Type B pancreatic cell (in vitro differentiated cells): ENCODE results near the gene PGAM2. TPM values are rescaled to one million over a fixed set of nuclear protein-coding genes. Genes with fewer than 3 reads are reported as not detected.

Experiments used
- DNase-seq: peaks from one replicate; pipeline ENCODE4 v3.0.0; 2021; ENCODE audit warnings: mixed read lengths; ENCODE audit not compliant: unreplicated experiment; ENCODE audit errors: extremely low spot score
- H3K27ac Mint-ChIP-seq: 2 replicates; pipeline ENCODE4 v1.8.0; 2021; ENCODE audit warnings: mild to moderate bottlenecking, mixed read lengths
- H3K27me3 Mint-ChIP-seq: 2 replicates; pipeline ENCODE4 v1.8.0; 2021; ENCODE audit warnings: mixed read lengths
- H3K36me3 Mint-ChIP-seq: 2 replicates; pipeline ENCODE4 v1.8.0; 2021; ENCODE audit warnings: mixed read lengths
- H3K4me1 Mint-ChIP-seq: one replicate; pipeline ENCODE4 v1.8.0; 2021; ENCODE audit warnings: mixed read lengths; ENCODE audit not compliant: unreplicated experiment
- H3K4me3 Mint-ChIP-seq: 2 replicates; pipeline ENCODE4 v1.8.0; 2021; ENCODE audit warnings: mild to moderate bottlenecking, mixed read lengths
- H3K9me3 Mint-ChIP-seq: 2 replicates; pipeline ENCODE4 v1.8.0; 2021; ENCODE audit warnings: mixed read lengths
- CTCF ChIP-seq: fragments of 200-600 bp; sonication (generic); conservative IDR thresholded peaks from 2 replicates; pipeline ENCODE4 v1.5.0; 2021; ENCODE audit warnings: antibody characterized with exemption, mild to moderate bottlenecking
- long read RNA-seq: library from polyadenylated mRNA; unstranded; transcript quantifications from one replicate; pipeline ENCODE4 v2.0.0, GENCODE V29; 2020
- total RNA-seq: library from RNA; stranded (reverse); gene quantifications from 2 replicates; pipeline ENCODE4 v1.2.1, GENCODE V29; 2021; ENCODE audit warnings: low replicate concordance

The PGAM2 gene
- 0.57 and 0.72 TPM in 2 replicates for total RNA-seq
- long read RNA-seq, partial matches to known transcripts: 0 of 2 reads
- long read RNA-seq, other reads (novel, unspliced or antisense): 2 of 2 reads

- Mint-ChIP-seq H3K27ac (no peak within 1 kb of the TSS), H3K27me3 (no peaks in the 10 kb centered on the region), H3K4me1 (peaks cover 3% of the 10 kb centered on the region), H3K36me3 (peaks cover 4% of the 10 kb centered on the region), H3K4me3 (no peak within 1 kb of the TSS), H3K9me3 (no peaks in the 10 kb centered on the region)
- DNase-seq: no peak
- no peak for TF ChIP-seq CTCF
Measured at GRCh38 chr7:44065431-44066110, at the start of gene PGAM2. Gene PGAM2, minus strand, starts transcription at chr7:44065567. Its CDS starts 38 bp downstream, at chr7:44065529.

- TF ChIP-seq CTCF: no peak
- Mint-ChIP-seq H3K4me3 (no peak overlapping the region), H3K27ac (no peak overlapping the region), H3K36me3 (peaks cover 12% of the 10 kb centered on the region), H3K9me3 (no peaks in the 10 kb centered on the region), H3K27me3 (no peaks in the 10 kb centered on the region), H3K4me1 (peaks cover 2% of the 10 kb centered on the region)
- DNase-seq: no peak
Measured at GRCh38 chr7:44114586-44115310, 49.4 kb upstream of the PGAM2 start.

GRCh38 chr7:44113764-44114354 is 48.5 kb upstream of the PGAM2 start:
- DNase-seq: no peak
- H3K27me3 Mint-ChIP-seq: no peaks in the 10 kb centered on the region
- no peaks in the 10 kb centered on the region for H3K9me3 Mint-ChIP-seq
- TF ChIP-seq CTCF: no peak
- H3K4me3 Mint-ChIP-seq: no peak overlapping the region
- H3K4me1 Mint-ChIP-seq: no peaks in the 10 kb centered on the region
- H3K36me3 Mint-ChIP-seq: peaks cover 4% of the 10 kb centered on the region
- no peak overlapping the region for H3K27ac Mint-ChIP-seq

GRCh38 chr7:44112997-44113763 is 47.8 kb upstream of the PGAM2 start:
- H3K4me1 Mint-ChIP-seq: no peaks in the 10 kb centered on the region
- no peak overlapping the region for H3K27ac Mint-ChIP-seq
- no peak for DNase-seq
- H3K9me3 Mint-ChIP-seq: no peaks in the 10 kb centered on the region
- H3K27me3 Mint-ChIP-seq: no peaks in the 10 kb centered on the region
- peaks cover 3% of the 10 kb centered on the region for H3K36me3 Mint-ChIP-seq
- TF ChIP-seq CTCF: no peak
- H3K4me3 Mint-ChIP-seq: no peak overlapping the region

- Mint-ChIP-seq H3K27me3 (no peaks in the 10 kb centered on the region), H3K36me3 (no peaks in the 10 kb centered on the region), H3K4me3 (no peak overlapping the region), H3K9me3 (no peaks in the 10 kb centered on the region), H3K27ac (no peak overlapping the region), H3K4me1 (no peaks in the 10 kb centered on the region)
- TF ChIP-seq CTCF: no peak
- DNase-seq: no peak
Measured at GRCh38 chr7:44112231-44112996, 47.0 kb upstream of the PGAM2 start.
